NT2/D1 (cell line): Measurements from ENCODE around the gene C1orf21.

Experiments
- DNase-seq: peaks from one replicate; pipeline ENCODE4 v3.0.0-alpha.2; 2011; ENCODE audit warnings: low read depth, low spot score
- H3K27me3 ChIP-seq: 2 replicates; pipeline ENCODE4 v1.6.0; 2011; ENCODE audit warnings: mild to moderate bottlenecking; ENCODE audit not compliant: insufficient read length, insufficient read depth
- H3K36me3 ChIP-seq: 2 replicates; pipeline ENCODE4 v1.6.1; 2011; ENCODE audit warnings: mild to moderate bottlenecking, low read length, mixed read lengths; ENCODE audit not compliant: insufficient read depth, insufficient read length
- H3K4me1 ChIP-seq: 2 replicates; pipeline ENCODE4 v1.5.1; 2011; ENCODE audit not compliant: insufficient read depth, insufficient read length
- H3K4me3 ChIP-seq: 2 replicates; pipeline ENCODE4 v1.5.1; 2011; ENCODE audit warnings: low read depth; ENCODE audit not compliant: insufficient read length
- H3K9ac ChIP-seq: 2 replicates; pipeline ENCODE4 v1.6.0; 2011; ENCODE audit warnings: low read depth; ENCODE audit not compliant: insufficient read length
- H3K9me3 ChIP-seq: 2 replicates; pipeline ENCODE4 v1.5.1; 2011; ENCODE audit warnings: mild to moderate bottlenecking, low read length; ENCODE audit not compliant: insufficient read depth
- SUZ12 ChIP-seq: IDR thresholded peaks from 2 replicates; pipeline ENCODE4 v1.6.1; 2011; ENCODE audit not compliant: insufficient read length, insufficient read depth; ENCODE audit errors: extremely low read depth
- YY1 ChIP-seq: IDR thresholded peaks from 2 replicates; pipeline ENCODE4 v1.6.1; 2011; ENCODE audit not compliant: insufficient read length, insufficient read depth
- ZNF274 ChIP-seq: IDR thresholded peaks from 2 replicates; pipeline ENCODE4 v1.6.1; 2011; ENCODE audit warnings: mild to moderate bottlenecking, low read depth, low read length

The C1orf21 gene

DNA sequence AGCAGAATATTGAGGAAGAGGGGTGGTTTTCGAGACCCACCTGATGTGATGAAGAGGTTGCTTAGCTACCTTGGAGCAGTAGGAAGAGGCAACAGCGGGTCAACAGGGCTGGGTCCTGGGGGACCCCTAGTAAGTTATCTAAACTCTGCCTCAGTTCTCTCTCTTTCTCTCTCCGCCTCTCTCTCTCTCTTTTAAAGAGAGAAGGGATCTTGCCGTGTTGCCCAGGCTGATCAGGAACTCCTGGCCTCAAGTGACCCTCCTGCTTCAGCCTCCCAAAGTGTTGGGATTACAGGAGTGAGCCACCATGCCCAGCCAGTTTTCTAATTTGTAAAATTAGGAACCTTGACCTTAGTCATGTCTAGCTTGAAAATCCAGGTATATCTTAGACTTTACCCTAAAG lies 77.9 kb downstream of the C1orf21 start:
- Histone ChIP-seq H3K36me3 (no peaks in the 10 kb centered on the region), H3K9me3 (no peaks in the 10 kb centered on the region), H3K4me3 (no peak overlapping the region), H3K4me1 (no peaks in the 10 kb centered on the region), H3K27me3 (no peaks in the 10 kb centered on the region), H3K9ac (no peak overlapping the region)
- TF ChIP-seq YY1 (no peak), SUZ12 (no peak), ZNF274 (no peak)
- DNase-seq = no peak

- Histone ChIP-seq H3K9me3 (0 out of 2 replicates have a peak, but pooled peaks cover under 1% of the 10 kb centered on the region), H3K9ac (no peak overlapping the region), H3K4me3 (no peak overlapping the region), H3K36me3 (no peaks in the 10 kb centered on the region), H3K4me1 (no peaks in the 10 kb centered on the region), H3K27me3 (no peaks in the 10 kb centered on the region)
- TF ChIP-seq SUZ12 (no peak), YY1 (no peak), ZNF274 (no peak)
- no peak for DNase-seq
These were observed 78.8 kb downstream of the C1orf21 start for GRCh38 chr1:184465489-184466146.

DNA sequence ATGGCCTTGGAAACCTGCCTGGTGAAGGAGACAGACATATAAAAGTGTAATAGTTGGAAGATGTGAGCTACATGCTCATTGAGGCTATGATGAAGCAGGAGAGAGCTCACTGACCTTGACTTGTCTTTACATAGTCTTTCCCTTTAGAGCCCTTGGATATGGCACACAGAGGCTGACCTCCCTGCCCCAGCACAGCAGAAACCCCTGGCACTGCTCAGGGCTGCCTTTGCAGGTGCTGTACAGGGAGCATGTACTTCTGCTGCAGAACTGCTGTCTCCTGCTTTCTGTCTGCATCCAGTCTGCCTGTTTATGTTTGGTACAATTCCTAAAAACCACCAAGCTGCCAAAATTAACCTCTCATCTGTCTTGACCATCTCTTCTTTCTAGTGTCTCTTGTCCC lies 80.5 kb downstream of the C1orf21 start:
- Histone ChIP-seq H3K9me3 (peaks cover 17% of the 10 kb centered on the region), H3K9ac (no peak overlapping the region), H3K27me3 (no peaks in the 10 kb centered on the region), H3K4me3 (no peak overlapping the region), H3K4me1 (no peaks in the 10 kb centered on the region), H3K36me3 (no peaks in the 10 kb centered on the region)
- TF ChIP-seq YY1 (no peak), SUZ12 (no peak), ZNF274 (no peak)
- DNase-seq = no peak

GRCh38 chr1:184469396-184469795 lies 82.6 kb downstream of the C1orf21 start:
- no peak for DNase-seq
- no peaks in the 10 kb centered on the region for H3K4me1 ChIP-seq

GRCh38 chr1:184471686-184472085 lies 84.9 kb downstream of the C1orf21 start:
- Histone ChIP-seq H3K36me3 (no peaks in the 10 kb centered on the region), H3K27me3 (no peaks in the 10 kb centered on the region), H3K4me1 (no peaks in the 10 kb centered on the region), H3K4me3 (no peak overlapping the region), H3K9me3 (peaks cover 61% of the 10 kb centered on the region), H3K9ac (no peak overlapping the region)
- TF ChIP-seq ZNF274 (no peak), YY1 (no peak), SUZ12 (no peak)
- DNase-seq = no peak

More at GRCh38 chr1:184469396-184469795, 82.6 kb downstream of the C1orf21 start:
- Histone ChIP-seq H3K9me3 (peaks cover 38% of the 10 kb centered on the region), H3K27me3 (no peaks in the 10 kb centered on the region), H3K36me3 (no peaks in the 10 kb centered on the region), H3K9ac (no peak overlapping the region), H3K4me3 (no peak overlapping the region)
- no peak for TF ChIP-seq ZNF274
- TF ChIP-seq SUZ12 = no peak
- TF ChIP-seq YY1 = no peak

GRCh38 chr1:184472136-184472535 lies 85.3 kb downstream of the C1orf21 start:
- no peaks in the 10 kb centered on the region for H3K4me1 ChIP-seq
- peaks cover 65% of the 10 kb centered on the region for H3K9me3 ChIP-seq
- peaks cover 2% of the 10 kb centered on the region for H3K36me3 ChIP-seq
- H3K27me3 ChIP-seq = no peaks in the 10 kb centered on the region
- no peak overlapping the region for H3K9ac ChIP-seq
- no peak for DNase-seq
- no peak for TF ChIP-seq ZNF274
- TF ChIP-seq SUZ12 = no peak
- no peak for TF ChIP-seq YY1
- no peak overlapping the region for H3K4me3 ChIP-seq

DNA sequence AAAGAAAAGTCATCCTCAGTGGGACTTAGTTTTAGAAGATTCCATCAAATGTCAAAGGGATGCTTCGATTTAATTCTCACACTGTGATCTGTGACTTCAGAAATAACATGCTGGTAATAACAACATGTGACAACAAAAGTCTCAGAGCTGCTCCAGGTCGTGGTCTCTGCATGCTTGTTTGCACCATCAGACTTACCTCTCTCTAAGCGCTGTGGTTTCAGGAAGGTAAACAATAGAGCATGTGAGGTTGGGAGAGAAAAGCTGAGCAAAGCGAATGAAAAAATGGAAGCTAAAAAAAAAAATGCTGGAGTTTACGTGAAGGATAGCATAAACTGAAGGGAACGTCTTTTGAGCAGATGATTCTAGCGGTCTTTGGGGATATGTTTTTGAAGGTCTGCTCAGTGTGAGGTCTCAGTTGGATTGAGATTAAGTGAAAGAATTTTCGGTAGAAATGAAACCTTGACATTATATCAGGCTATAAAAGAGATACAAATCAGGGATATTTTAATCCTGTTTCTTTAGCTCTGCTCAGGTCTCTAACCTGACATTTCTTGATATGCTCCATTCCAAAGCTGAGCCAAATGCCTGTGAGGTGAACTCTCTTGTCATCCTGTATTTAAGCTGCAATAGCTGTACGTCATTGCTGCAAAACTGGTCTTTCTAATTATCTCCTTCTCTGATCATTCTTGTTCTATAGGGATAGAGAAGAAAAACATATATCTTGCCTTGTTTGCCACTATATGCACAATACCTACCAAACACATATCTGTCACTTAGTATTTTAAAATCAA lies 86.5 kb downstream of the C1orf21 start:
- H3K4me3 ChIP-seq = no peak overlapping the region
- no peak for DNase-seq
- peaks cover 12% of the 10 kb centered on the region for H3K36me3 ChIP-seq
- H3K9ac ChIP-seq = no peak overlapping the region
- peak; percentile 56; the same call in 1 of the 2 replicates for TF ChIP-seq ZNF274
- TF ChIP-seq YY1 = no peak
- H3K27me3 ChIP-seq = no peaks in the 10 kb centered on the region
- peaks cover under 1% of the 10 kb centered on the region for H3K4me1 ChIP-seq
- H3K9me3 ChIP-seq = peaks cover 78% of the 10 kb centered on the region
